ENCODE measurements around the gene CT45A6. TPM values are rescaled to one million over a fixed set of nuclear protein-coding genes. Genes with fewer than 3 reads are reported as not detected.

CT45A6 gene
- not detected in 5 replicates for total RNA-seq (2022; extraction: Qiagen RNA extraction; ENCODE audit: low read depth)

GRCh38 chrX:135802687-135803086, at the start of gene CT45A6:
Gene CT45A6 (minus strand): TSS chrX:135802787. CDS start chrX:135798993, 3,794 bp downstream.

DNA sequence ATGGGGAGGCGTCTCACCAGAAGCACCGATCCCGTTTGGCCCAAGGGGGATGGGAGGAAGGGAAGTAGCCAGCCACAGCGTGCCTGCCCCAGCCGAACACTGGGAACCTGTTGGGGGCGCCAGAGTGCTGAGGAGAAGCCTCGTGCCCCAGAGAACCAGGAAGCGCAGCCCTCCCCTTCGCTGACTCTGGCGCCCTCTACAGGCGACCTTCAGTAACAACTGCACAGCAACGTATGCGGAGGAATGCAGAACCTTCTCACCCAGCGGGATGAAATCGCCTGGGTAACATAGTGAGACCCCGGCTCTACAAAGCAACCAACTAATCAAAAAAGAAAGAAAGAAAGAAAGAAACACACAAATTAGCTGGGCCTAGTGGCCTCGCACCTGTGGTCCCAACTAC, 34.6 kb upstream of the CT45A6 start, which contains the start of gene CT45A7:
Gene CT45A7 (minus strand): TSS at position 101 of the 400 bp plus-strand sequence. CDS start 3,747 bp downstream, outside the sequence.

DNA sequence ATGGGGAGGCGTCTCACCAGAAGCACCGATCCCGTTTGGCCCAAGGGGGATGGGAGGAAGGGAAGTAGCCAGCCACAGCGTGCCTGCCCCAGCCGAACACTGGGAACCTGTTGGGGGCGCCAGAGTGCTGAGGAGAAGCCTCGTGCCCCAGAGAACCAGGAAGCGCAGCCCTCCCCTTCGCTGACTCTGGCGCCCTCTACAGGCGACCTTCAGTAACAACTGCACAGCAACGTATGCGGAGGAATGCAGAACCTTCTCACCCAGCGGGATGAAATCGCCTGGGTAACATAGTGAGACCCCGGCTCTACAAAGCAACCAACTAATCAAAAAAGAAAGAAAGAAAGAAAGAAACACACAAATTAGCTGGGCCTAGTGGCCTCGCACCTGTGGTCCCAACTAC, 17.3 kb upstream of the CT45A6 start, which contains the start of gene CT45A2:
Gene CT45A2 (minus strand): TSS at position 101 of the 400 bp plus-strand sequence. CDS start 3,747 bp downstream, outside the sequence.

GRCh38 chrX:135785403-135785802, 17.2 kb downstream of the CT45A6 start, which contains the start of gene CT45A5:
Gene CT45A5 (minus strand): TSS chrX:135785503. CDS start chrX:135781729, 3,774 bp downstream.

GRCh38 chrX:135768091-135768490, 34.5 kb downstream of the CT45A6 start, which contains the start of gene CT45A3:
Gene CT45A3 (minus strand): TSS chrX:135768191. CDS start chrX:135764444, 3,747 bp downstream.

Other genes starting within 250 kb of the CT45A6 start
- not detected in 5 replicates for gene CT45A1, start 89.1 kb downstream of the CT45A6 start, total RNA-seq (2022; extraction: Qiagen RNA extraction; ENCODE audit: low read depth)
- gene CT45A3, start 34.6 kb downstream of the CT45A6 start, total RNA-seq (2022; extraction: Qiagen RNA extraction; ENCODE audit: low read depth): 0.23 to 0.31 TPM (median 0.27 TPM) in 3 of 5 replicates, not detected in the others
- gene CT45A5, start 17.3 kb downstream of the CT45A6 start, total RNA-seq (2022; extraction: Qiagen RNA extraction; ENCODE audit: low read depth): not detected in 5 replicates
- not detected in 5 replicates for gene CT45A2, start 17.2 kb upstream of the CT45A6 start, total RNA-seq (2022; extraction: Qiagen RNA extraction; ENCODE audit: low read depth)
- gene CT45A7, start 34.5 kb upstream of the CT45A6 start, total RNA-seq (2022; extraction: Qiagen RNA extraction; ENCODE audit: low read depth): not detected in 5 replicates
- not detected in 5 replicates for gene CT45A8, start 51.8 kb upstream of the CT45A6 start, total RNA-seq (2022; extraction: Qiagen RNA extraction; ENCODE audit: low read depth)
- not detected in 5 replicates for gene CT45A9, start 69.0 kb upstream of the CT45A6 start, total RNA-seq (2022; extraction: Qiagen RNA extraction; ENCODE audit: low read depth)
- gene CT45A10, start 90.7 kb upstream of the CT45A6 start, total RNA-seq (2022; extraction: Qiagen RNA extraction; ENCODE audit: low read depth): 0.41 to 1.1 TPM in 2 of 5 replicates, not detected in the others
- 0.06 to 0.07 TPM (median 0.06 TPM) in 3 of 5 replicates, not detected in the others for gene SAGE1, start 90.9 kb upstream of the CT45A6 start, total RNA-seq (2022; extraction: Qiagen RNA extraction; ENCODE audit: low read depth)
- gene MMGT1, start 171.2 kb upstream of the CT45A6 start, total RNA-seq (2022; extraction: Qiagen RNA extraction; ENCODE audit: low read depth): 15.2 to 20.8 TPM (median 18.8 TPM) in 5 replicates
- 8.5 to 10.8 TPM (median 9.2 TPM) in 5 replicates for gene SLC9A6, start 182.6 kb upstream of the CT45A6 start, total RNA-seq (2022; extraction: Qiagen RNA extraction; ENCODE audit: low read depth)